ENCODE data around the gene OLIG2.

Gene OLIG2

DNA sequence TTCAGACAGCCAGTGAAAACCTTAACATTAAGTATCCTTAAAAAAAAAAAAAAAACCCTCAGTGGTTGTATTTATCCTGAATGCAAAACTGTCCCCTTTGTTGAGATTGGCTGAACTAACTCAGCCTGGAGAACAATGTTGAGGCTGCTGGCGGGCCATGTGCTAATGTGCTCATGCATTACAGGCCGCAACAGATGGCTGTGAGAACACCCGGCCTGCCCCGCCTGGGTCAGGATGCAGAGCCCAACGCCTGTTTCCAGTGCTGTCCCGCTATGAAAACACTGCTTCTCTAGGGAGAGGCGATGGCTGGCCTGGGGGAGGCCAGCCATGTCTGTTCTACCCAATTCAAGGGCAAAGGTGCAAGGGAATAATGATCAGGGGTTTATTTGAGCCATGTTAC, 13.8 kb downstream of the OLIG2 start:
- TF ChIP-seq, protein P1, sequence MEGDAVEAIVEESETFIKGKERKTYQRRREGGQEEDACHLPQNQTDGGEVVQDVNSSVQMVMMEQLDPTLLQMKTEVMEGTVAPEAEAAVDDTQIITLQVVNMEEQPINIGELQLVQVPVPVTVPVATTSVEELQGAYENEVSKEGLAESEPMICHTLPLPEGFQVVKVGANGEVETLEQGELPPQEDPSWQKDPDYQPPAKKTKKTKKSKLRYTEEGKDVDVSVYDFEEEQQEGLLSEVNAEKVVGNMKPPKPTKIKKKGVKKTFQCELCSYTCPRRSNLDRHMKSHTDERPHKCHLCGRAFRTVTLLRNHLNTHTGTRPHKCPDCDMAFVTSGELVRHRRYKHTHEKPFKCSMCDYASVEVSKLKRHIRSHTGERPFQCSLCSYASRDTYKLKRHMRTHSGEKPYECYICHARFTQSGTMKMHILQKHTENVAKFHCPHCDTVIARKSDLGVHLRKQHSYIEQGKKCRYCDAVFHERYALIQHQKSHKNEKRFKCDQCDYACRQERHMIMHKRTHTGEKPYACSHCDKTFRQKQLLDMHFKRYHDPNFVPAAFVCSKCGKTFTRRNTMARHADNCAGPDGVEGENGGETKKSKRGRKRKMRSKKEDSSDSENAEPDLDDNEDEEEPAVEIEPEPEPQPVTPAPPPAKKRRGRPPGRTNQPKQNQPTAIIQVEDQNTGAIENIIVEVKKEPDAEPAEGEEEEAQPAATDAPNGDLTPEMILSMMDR (IDR thresholded peaks at IDR 0.05; ENCODE audit: low read depth, low read length, missing control alignments): no peak
- no peak overlapping the region for H3K4me3 ChIP-seq (ENCODE audit: low read depth, low read length)
- DNase-seq (ENCODE audit: low read depth): no peak

DNA sequence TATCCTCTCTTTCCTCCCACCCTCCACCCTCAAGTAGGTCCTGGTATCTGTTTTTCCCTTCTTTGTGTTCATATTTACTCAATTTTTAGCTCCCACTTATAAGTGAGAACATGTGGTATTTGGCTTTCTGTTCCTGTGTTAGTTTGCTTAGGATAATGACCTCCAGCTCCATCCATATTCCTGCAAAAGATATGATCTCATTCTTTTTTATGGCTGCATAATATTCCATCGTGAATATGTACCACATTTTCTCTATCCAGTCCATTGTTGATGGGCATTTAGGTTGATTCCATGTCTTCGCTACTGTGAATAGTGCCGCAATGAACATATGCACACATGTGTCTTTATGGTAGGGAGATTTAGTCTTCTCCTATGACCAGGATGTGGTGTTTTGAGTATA, 14.5 kb downstream of the OLIG2 start:
- TF ChIP-seq, protein P1 (IDR thresholded peaks at IDR 0.05; ENCODE audit: low read depth, low read length, missing control alignments): no peak
- DNase-seq (ENCODE audit: low read depth): no peak
- H3K4me3 ChIP-seq (ENCODE audit: low read depth, low read length): no peak overlapping the region

DNA sequence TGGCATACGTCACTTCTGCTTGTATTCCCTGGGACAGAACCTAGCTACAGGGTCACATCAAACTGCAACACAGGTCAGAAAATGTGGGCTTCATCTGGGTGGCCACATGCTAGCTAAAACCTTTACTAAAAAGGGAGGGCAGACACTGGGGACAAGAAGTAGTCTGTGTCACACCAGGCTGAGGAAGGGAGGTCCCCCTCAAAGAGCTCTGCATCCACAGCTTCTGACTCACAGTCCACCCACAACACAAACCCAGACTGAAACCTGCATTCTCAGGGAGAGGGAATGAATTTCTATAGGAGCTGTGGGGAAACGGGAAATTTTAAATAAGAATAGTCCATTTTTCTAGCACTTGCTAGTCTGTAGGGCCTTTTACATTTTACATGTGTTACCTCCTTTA, 16.2 kb downstream of the OLIG2 start:
- TF ChIP-seq, protein P1 (IDR thresholded peaks at IDR 0.05; ENCODE audit: low read depth, low read length, missing control alignments): no peak
- no peak for DNase-seq (ENCODE audit: low read depth)
- no peak overlapping the region for H3K4me3 ChIP-seq (ENCODE audit: low read depth, low read length)

DNA sequence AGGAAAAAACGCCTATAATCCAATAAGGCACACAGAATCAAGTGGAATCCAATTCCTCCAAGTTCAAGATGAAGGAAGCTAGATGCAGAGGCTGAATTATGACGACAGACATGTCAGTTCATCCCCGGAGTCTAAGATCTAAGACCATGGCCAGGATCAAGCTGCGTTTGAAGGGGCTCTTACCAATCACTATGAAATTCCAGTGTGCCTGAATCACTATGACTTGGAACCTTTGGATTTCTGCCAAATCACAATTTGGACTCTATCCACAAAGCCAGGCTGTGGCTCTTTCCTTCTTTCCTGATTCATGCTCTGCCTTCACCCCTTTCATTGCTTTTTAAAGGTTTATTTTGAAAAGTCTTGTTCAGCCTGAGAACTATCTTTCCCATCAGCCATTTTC, 17.1 kb downstream of the OLIG2 start:
- TF ChIP-seq, protein P1 (IDR thresholded peaks at IDR 0.05; ENCODE audit: low read depth, low read length, missing control alignments): no peak
- no peak for DNase-seq (ENCODE audit: low read depth)

DNA sequence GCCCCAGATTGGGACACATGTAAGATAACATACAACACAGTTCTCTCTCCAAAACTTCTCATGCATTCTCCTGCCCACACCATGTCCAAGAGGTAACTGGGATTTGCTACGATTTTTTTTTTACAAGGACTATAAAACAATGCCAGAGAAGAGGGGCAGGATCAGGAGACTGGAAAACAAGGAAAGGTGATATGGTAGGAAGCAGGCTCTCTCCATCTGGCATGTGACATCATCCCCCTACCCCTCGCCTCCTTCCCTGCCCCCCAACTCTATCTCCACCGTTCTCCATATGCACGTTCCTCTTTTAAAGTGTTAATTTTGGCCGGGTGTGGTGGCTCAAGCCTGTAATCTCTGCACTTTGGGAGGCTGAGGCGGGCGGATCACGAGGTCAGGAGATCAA, 20.7 kb downstream of the OLIG2 start:
- TF ChIP-seq, protein P1 (IDR thresholded peaks at IDR 0.05; ENCODE audit: low read depth, low read length, missing control alignments): no peak
- H3K4me3 ChIP-seq (ENCODE audit: low read depth, low read length): no peak overlapping the region
- DNase-seq (ENCODE audit: low read depth): no peak

More for the DNA sequence above, 17.1 kb downstream of the OLIG2 start:
- no peak overlapping the region for H3K4me3 ChIP-seq (ENCODE audit: low read depth, low read length)

DNA sequence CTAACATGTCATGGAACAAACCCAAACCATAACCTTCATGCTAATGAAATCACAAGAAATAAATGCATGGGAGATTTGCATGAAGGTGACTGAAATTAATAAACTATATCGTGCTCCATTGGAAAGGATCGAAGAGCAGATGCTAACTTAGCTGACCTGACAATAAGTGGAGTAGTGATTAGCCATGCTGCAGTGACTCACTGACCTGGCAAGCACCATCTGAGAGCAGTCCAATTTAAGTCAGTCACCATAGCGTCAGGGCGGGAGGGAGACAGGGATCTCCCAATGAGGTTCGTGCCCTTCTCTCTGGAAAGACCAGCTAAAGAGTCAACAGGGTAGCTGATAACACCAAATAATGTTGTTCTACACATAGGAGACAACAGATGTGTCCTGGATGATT, 21.5 kb downstream of the OLIG2 start:
- H3K4me3 ChIP-seq (ENCODE audit: low read depth, low read length): no peak overlapping the region
- no peak for DNase-seq (ENCODE audit: low read depth)
- TF ChIP-seq, protein P1 (IDR thresholded peaks at IDR 0.05; ENCODE audit: low read depth, low read length, missing control alignments): no peak

DNA sequence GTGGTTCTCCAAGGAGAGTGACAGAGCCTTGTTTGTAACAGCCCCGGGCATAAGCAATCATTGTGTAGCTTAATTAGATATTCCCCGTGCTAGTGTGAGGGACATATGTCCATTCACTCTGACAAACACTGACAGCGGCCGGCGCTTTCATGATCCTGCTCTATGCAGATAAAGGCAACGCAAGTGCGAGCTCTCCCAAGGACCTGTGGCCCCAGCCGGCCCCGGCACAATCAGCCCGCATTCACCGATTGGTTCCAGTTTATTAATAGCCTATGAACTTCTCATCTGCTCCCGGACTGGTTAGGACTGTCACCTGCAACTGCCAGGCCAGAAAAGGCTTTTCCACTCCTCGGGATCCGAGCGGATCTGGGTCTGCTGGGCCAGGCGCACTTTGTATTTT, 26.2 kb downstream of the OLIG2 start:
- no peak for DNase-seq (ENCODE audit: low read depth)
- TF ChIP-seq, protein P1 (IDR thresholded peaks at IDR 0.05; ENCODE audit: low read depth, low read length, missing control alignments): no peak
- no peak overlapping the region for H3K4me3 ChIP-seq (ENCODE audit: low read depth, low read length)
